GM12874 (cell line): ENCODE measurements around the gene ATP1B4.

Source experiments
- TF ChIP-seq, protein P1 (sequence below): IDR thresholded peaks from 2 replicates; pipeline ENCODE4 v1.5.1; 2011; ENCODE audit warnings: low read depth, mild to moderate bottlenecking, control low read depth, low read length, moderate library complexity; ENCODE audit not compliant: insufficient read depth

Gene ATP1B4

DNA sequence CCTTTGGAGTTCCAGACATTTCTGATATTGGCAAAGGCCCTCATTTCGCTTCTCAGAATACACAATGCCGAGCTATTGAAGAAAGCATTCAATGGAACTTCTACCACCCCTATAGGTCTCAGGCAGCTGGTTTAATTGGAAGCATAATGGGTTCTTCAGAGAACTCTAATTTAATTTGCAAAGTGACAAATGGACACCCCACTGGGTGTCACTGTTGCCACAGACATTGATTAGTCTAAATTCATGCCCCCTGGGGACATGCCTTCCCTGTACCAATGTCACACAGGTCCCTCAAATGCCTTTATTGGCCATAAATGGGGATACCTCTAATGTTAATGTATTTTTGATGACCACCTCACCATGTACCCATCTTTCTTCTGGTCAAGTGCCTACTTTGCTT lies 27.7 kb upstream of the ATP1B4 start:
- TF ChIP-seq, protein P1, sequence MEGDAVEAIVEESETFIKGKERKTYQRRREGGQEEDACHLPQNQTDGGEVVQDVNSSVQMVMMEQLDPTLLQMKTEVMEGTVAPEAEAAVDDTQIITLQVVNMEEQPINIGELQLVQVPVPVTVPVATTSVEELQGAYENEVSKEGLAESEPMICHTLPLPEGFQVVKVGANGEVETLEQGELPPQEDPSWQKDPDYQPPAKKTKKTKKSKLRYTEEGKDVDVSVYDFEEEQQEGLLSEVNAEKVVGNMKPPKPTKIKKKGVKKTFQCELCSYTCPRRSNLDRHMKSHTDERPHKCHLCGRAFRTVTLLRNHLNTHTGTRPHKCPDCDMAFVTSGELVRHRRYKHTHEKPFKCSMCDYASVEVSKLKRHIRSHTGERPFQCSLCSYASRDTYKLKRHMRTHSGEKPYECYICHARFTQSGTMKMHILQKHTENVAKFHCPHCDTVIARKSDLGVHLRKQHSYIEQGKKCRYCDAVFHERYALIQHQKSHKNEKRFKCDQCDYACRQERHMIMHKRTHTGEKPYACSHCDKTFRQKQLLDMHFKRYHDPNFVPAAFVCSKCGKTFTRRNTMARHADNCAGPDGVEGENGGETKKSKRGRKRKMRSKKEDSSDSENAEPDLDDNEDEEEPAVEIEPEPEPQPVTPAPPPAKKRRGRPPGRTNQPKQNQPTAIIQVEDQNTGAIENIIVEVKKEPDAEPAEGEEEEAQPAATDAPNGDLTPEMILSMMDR = no peak

DNA sequence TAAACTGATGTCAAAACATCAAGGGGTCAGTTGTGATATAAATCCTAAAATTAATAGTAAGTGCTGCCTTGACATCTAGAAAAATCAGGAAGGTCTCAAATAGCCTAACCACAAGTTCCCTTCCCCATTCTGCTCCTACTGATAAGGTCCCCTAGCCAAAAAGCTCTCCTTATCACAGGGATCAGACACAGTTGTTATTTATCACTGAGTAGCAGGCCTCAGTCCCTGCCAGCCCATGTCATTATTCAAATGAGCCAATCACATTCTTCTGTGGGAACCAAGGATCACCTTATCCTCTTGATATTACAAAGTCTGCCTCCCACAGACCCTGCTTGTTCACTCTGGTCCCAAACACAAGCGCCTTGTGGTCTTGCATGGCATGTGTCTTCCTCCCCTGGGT lies 27.3 kb upstream of the ATP1B4 start:
- TF ChIP-seq, protein P1 = no peak

DNA sequence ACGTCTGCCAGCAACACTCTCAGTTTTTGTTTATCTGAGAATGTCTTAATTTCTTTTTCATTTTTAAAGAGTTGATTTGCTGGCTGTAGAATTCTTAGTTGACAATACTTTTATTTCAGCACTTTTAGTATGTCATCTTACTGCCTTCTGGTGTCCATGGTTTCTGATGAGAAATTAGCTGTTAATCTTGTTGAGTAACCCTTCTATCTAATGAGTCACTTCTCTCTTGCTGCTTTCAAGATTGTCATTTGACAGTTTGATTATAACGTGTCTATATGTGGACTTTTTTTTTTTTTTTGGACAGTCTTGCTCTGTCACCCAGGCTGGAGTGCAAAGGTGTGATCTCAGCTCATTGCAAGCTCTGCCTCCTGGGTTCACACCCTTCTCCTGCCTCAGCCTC lies 26.6 kb upstream of the ATP1B4 start:
- TF ChIP-seq, protein P1 = no peak

DNA sequence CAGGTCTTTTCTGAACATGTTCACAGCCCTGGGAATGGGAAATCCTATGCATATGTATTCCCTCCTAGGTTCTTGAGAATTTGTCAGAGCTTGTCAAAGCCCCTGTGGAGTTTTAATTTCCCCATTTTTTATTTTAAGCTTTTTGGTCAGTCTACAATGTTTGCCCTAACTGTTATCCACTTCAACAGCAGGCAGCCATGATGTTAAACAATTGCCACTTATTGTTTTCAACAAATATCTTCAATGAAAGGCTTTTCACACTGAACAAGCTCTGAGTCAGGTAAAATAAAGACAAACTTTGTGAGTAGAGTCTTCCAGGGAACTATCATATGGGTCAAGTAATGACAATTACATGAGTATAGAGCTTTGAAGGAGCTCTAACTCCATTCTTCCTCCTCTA lies 25.0 kb upstream of the ATP1B4 start:
- TF ChIP-seq, protein P1 = no peak

DNA sequence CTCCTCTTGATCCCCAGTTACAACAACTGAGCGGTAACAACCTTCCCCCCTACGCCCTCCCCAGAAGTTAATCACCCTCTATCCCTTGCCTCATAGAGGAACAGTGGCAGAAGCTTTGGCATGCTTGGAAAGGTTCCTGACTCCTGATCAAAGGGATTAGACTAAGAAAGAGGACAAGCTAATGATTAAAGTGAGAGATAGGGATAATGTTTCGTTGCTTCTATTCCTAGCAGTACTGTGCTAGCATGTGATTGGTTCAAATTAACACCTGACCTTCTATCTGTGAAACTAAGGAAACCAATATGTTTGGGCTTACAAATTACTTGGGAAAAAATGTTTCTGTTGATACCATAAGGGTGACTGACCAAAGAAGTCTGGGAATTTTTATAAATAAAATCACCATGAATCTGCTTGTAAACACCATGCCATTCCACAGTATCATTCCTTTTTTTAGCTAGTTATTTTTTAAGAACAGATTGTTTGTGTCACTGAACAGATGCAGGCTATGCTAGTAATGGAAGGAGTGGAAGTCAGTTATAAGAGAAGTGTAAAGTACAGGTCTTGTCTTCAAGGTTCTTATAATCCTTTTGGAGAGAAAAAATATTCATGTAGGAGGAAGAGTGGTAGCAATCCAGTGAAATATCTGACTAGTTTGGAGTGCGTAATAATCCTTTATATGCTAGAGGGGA lies 11.3 kb upstream of the ATP1B4 start:
- TF ChIP-seq, protein P1 = no peak

DNA sequence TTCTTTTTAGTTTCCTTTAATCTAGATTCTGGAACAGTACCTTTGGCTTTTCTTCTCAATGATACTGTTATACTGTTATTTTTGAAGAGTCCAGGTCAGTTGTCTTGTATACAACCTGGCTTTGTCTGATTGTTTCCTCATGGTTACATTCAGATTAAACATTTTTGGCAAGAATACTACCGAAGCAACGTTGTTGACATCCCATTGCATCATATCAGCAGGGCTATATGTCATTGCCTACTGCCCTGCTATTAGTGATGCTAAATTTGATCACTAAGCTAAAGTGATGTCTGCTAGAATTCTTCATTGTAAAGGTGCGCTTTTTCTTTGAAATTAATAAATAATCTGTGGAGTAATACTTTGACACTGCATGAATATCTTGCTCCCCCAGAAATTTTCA lies 5.8 kb upstream of the ATP1B4 start:
- TF ChIP-seq, protein P1 = no peak

DNA sequence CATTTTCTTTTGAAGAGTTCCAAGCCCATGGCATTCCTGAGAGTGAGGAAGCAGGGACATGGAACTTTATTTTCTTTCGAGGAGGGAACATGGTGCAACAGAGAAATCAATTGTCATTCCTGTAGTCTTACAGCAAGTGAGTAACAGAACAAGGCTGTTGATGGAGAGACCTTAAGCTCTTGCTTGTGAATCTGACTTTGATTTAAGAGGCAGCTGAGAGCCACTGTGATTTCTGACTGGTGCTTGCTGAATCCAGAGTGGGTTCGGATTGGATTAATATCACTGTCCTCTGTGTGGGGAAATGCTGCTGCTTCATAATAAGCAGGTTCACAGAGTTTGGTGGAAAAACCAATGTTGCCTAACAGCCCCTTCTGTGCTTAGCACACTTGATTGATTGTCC lies 4.7 kb upstream of the ATP1B4 start:
- TF ChIP-seq, protein P1 = no peak
